H1 (cell line): Measurements from ENCODE around the gene HTR4. TPM values are rescaled to one million over a fixed set of nuclear protein-coding genes. Genes with fewer than 3 reads are reported as not detected.

Source experiments
- CTCF ChIA-PET: fragments of 300-600 bp; sonication (Branson Sonifier 250); formaldehyde crosslinking; loops from one replicate; lab custom pipeline; 2021; ENCODE audit not compliant: partially characterized antibody; lab: Charles Lee
- POLR2A ChIA-PET: fragments of 300-600 bp; sonication (Branson Sonifier 250); formaldehyde crosslinking; loops from one replicate; lab custom pipeline; 2021; ENCODE audit warnings: inconsistent platforms; ENCODE audit not compliant: partially characterized antibody; lab: Charles Lee
- DNase-seq, 2 experiments: peaks; one replicate each; pipeline versions ENCODE4 v3.0.0 to v3.0.0-alpha.2; 2010 to 2022; ENCODE audit warnings: low spot score in 2 of 2, low read depth in 1 of 2, mixed read lengths in 1 of 2
- FAIRE-seq: peaks from 2 replicates; lab custom pipeline; 2011; peaks lifted over from hg19 to GRCh38; lab: Jason Lieb, UNC
- H2AFZ ChIP-seq: 2 replicates; pipeline ENCODE4 v1.8.1; 2012; ENCODE audit warnings: low read length, inconsistent platforms
- H2AK5ac ChIP-seq: 2 replicates; pipeline ENCODE4 v1.6.1; 2013; ENCODE audit warnings: low read depth, low read length
- H2BK120ac ChIP-seq: replicated peaks from 2 replicates; pipeline ENCODE3; 2013; ENCODE audit warnings: low read depth, low read length, inconsistent platforms
- H2BK12ac ChIP-seq: 2 replicates; pipeline ENCODE4 v1.6.1; 2013; ENCODE audit warnings: low read depth, low read length
- H2BK15ac ChIP-seq: 2 replicates; pipeline ENCODE4 v1.6.1; 2013; ENCODE audit warnings: low read length
- H2BK20ac ChIP-seq: 2 replicates; pipeline ENCODE4 v1.6.1; 2013; ENCODE audit warnings: low read length
- H2BK5ac ChIP-seq: 2 replicates; pipeline ENCODE4 v1.6.1; 2013; ENCODE audit warnings: low read depth, low read length
- H3K14ac ChIP-seq: 2 replicates; pipeline ENCODE4 v1.6.1; 2013; ENCODE audit warnings: inconsistent platforms; ENCODE audit not compliant: insufficient read length
- H3K18ac ChIP-seq: 2 replicates; pipeline ENCODE4 v1.6.1; 2013; ENCODE audit warnings: low read length; ENCODE audit errors: extremely low read depth
- H3K23ac ChIP-seq: 2 replicates; pipeline ENCODE4 v1.6.1; 2013; ENCODE audit warnings: inconsistent platforms; ENCODE audit not compliant: insufficient read length
- H3K23me2 ChIP-seq: 2 replicates; pipeline ENCODE4 v1.6.1; 2013; ENCODE audit warnings: low read depth, low read length
- H3K27ac ChIP-seq: 2 replicates; pipeline ENCODE4 v1.6.1; 2011; ENCODE audit warnings: low read depth, low read length, inconsistent platforms
- H3K27me3 ChIP-seq, 4 experiments: replicated peaks in 1 of 4; 1 replicate in 1 of 4; 2 replicates in 3 of 4; pipeline versions ENCODE4 v1.6.1 to v1.8.1; 2011 to 2013; ENCODE audit warnings: low read length in 3 of 4, mild to moderate bottlenecking in 3 of 4, inconsistent platforms in 2 of 4, mixed read lengths in 2 of 4, moderate library complexity in 1 of 4; ENCODE audit not compliant: control insufficient read depth in 3 of 4, insufficient read depth in 3 of 4; ENCODE audit errors: extremely low read depth in 1 of 4
- H3K36me3 ChIP-seq, 4 experiments: 2 replicates each; pipeline versions ENCODE4 v1.6.1 to v1.8.1; 2011 to 2013; ENCODE audit warnings: mild to moderate bottlenecking in 4 of 4, low read length in 3 of 4, moderate library complexity in 2 of 4, control low read depth in 1 of 4, inconsistent platforms in 1 of 4; ENCODE audit not compliant: insufficient read depth in 4 of 4, control insufficient read depth in 2 of 4
- H3K4ac ChIP-seq: replicated peaks from 2 replicates; pipeline ENCODE3; 2013; ENCODE audit warnings: low read length, low read depth, mixed read lengths, inconsistent platforms; ENCODE audit not compliant: insufficient read length
- H3K4me1 ChIP-seq, 4 experiments: replicated peaks in 1 of 4; 1 replicate in 1 of 4; 2 replicates in 3 of 4; pipeline versions ENCODE4 v1.6.1 to v1.8.1; 2011 to 2013; ENCODE audit warnings: low read length in 3 of 4, inconsistent platforms in 2 of 4, mixed read lengths in 1 of 4; ENCODE audit not compliant: insufficient read depth in 4 of 4, control insufficient read depth in 3 of 4
- H3K4me2 ChIP-seq, 2 experiments: 2 replicates each; pipeline versions ENCODE4 v1.6.1 to v1.8.1; 2011 to 2013; ENCODE audit warnings: low read depth in 2 of 2, low read length in 2 of 2, control low read depth in 1 of 2, inconsistent platforms in 1 of 2, mild to moderate bottlenecking in 1 of 2; ENCODE audit not compliant: insufficient read depth in 1 of 2
- H3K4me3 ChIP-seq, 4 experiments: fragments of 200-600, 300-600 bp in 1 of 4; sonication (generic), shearing (Covaris generic), sonication (Bioruptor Twin) in 1 of 4; 2 replicates each; pipeline versions ENCODE4 v1.5.1 to v1.8.1; 2011 to 2016; ENCODE audit warnings: low read length in 4 of 4, low read depth in 3 of 4, control low read depth in 2 of 4, inconsistent platforms in 2 of 4, mild to moderate bottlenecking in 2 of 4, mixed read lengths in 1 of 4, moderate library complexity in 1 of 4; ENCODE audit not compliant: insufficient read depth in 2 of 4; ENCODE audit errors: extremely low read depth in 1 of 4
- H3K56ac ChIP-seq: replicated peaks from 2 replicates; pipeline ENCODE3; 2013; ENCODE audit warnings: low read depth, mild to moderate bottlenecking, mixed read lengths, low read length, inconsistent platforms; ENCODE audit not compliant: insufficient read length
- H3K79me1 ChIP-seq: 2 replicates; pipeline ENCODE4 v1.6.1; 2013; ENCODE audit warnings: low read depth, low read length, control low read depth
- H3K79me2 ChIP-seq, 2 experiments: 2 replicates each; pipeline versions ENCODE4 v1.6.1 to v1.8.1; 2012 to 2013; ENCODE audit warnings: low read length in 2 of 2, mild to moderate bottlenecking in 2 of 2, inconsistent platforms in 1 of 2; ENCODE audit not compliant: insufficient read depth in 2 of 2, control insufficient read depth in 1 of 2
- H3K9ac ChIP-seq, 4 experiments: replicated peaks in 1 of 4; 1 replicate in 1 of 4; 2 replicates in 3 of 4; pipeline versions ENCODE4 v1.6.1 to v1.8.1; 2011 to 2013; ENCODE audit warnings: low read depth in 3 of 4, low read length in 3 of 4, control low read depth in 2 of 4, mild to moderate bottlenecking in 2 of 4, moderate library complexity in 2 of 4, inconsistent platforms in 1 of 4; ENCODE audit errors: extremely low read depth in 1 of 4
- H3K9me3 ChIP-seq, 2 experiments: 2 replicates each; pipeline versions ENCODE4 v1.6.1 to v1.8.1; 2012 to 2013; ENCODE audit warnings: mild to moderate bottlenecking in 2 of 2, moderate library complexity in 2 of 2, control low read depth in 1 of 2, inconsistent platforms in 1 of 2, low read depth in 1 of 2, low read length in 1 of 2, mixed read lengths in 1 of 2; ENCODE audit not compliant: insufficient read depth in 2 of 2
- H4K20me1 ChIP-seq, 2 experiments: replicated peaks in 1 of 2; 2 replicates each; pipeline versions ENCODE3 to v1.8.1; 2011 to 2013; ENCODE audit warnings: inconsistent platforms in 2 of 2, low read length in 2 of 2, mild to moderate bottlenecking in 1 of 2; ENCODE audit not compliant: insufficient read depth in 2 of 2, control insufficient read depth in 1 of 2
- H4K5ac ChIP-seq: 2 replicates; pipeline ENCODE4 v1.6.1; 2013; ENCODE audit warnings: low read length, low read depth, mixed read lengths, inconsistent platforms; ENCODE audit not compliant: insufficient read length
- H4K8ac ChIP-seq: 2 replicates; pipeline ENCODE4 v1.8.0; 2013; ENCODE audit warnings: mild to moderate bottlenecking, moderate library complexity, low read length, inconsistent platforms; ENCODE audit not compliant: insufficient read depth; ENCODE audit errors: extremely low read depth
- H4K91ac ChIP-seq: replicated peaks from 2 replicates; pipeline ENCODE3; 2013; ENCODE audit warnings: low read length, mixed read lengths, inconsistent platforms; ENCODE audit not compliant: insufficient read length
- CHD1 ChIP-seq: IDR thresholded peaks from 2 replicates; pipeline ENCODE4 v1.6.1; 2012; ENCODE audit warnings: low read depth, low read length, improper control_type of control experiment
- CTBP2 ChIP-seq: IDR thresholded peaks from 2 replicates; pipeline ENCODE4 v1.7.0; 2011; ENCODE audit warnings: borderline replicate concordance, mild to moderate bottlenecking, moderate library complexity, mixed read lengths, low read length; ENCODE audit not compliant: insufficient read depth, insufficient read length
- E2F6 ChIP-seq: IDR thresholded peaks from 2 replicates; pipeline ENCODE4 v1.6.1; 2012; ENCODE audit warnings: inconsistent platforms
- EZH2 ChIP-seq: fragments of 200-600 bp; sonication (generic); IDR thresholded peaks from 2 replicates; pipeline ENCODE4 v1.7.1; 2012; ENCODE audit warnings: low read depth, mild to moderate bottlenecking, moderate library complexity, low read length, inconsistent platforms; ENCODE audit not compliant: severe bottlenecking
- KDM1A ChIP-seq: fragments of 200-600, 300-600 bp; sonication (generic); IDR thresholded peaks from 2 replicates; pipeline ENCODE4 v1.7.1; 2016; ENCODE audit warnings: mild to moderate bottlenecking, low read length, borderline replicate concordance
- NRF1 ChIP-seq: IDR thresholded peaks from 2 replicates; pipeline ENCODE4 v1.6.1; 2011; ENCODE audit warnings: mild to moderate bottlenecking, low read depth, low read length, improper control_type of control experiment
- PHF8 ChIP-seq: fragments of 200-600 bp; sonication (generic); conservative IDR thresholded peaks from 2 replicates; pipeline ENCODE4 v1.7.1; 2012; ENCODE audit warnings: low read depth, mild to moderate bottlenecking, inconsistent platforms, low read length, moderate library complexity
- POLR2A ChIP-seq, 2 experiments: IDR thresholded peaks; 1 replicate in 1 of 2; 2 replicates in 1 of 2; pipeline ENCODE4 v1.6.1; 2011; ENCODE audit warnings: low read depth in 2 of 2, low read length in 2 of 2, mild to moderate bottlenecking in 2 of 2; ENCODE audit errors: control extremely low read depth in 1 of 2
- RFX5 ChIP-seq: IDR thresholded peaks from 2 replicates; pipeline ENCODE4 v1.6.1; 2011; ENCODE audit warnings: low read depth, low read length, improper control_type of control experiment, borderline replicate concordance
- SIN3A ChIP-seq, 2 experiments: IDR thresholded peaks in 1 of 2; conservative IDR thresholded peaks in 1 of 2; 2 replicates each; pipeline ENCODE4 v1.6.1; 2011 to 2012; ENCODE audit warnings: low read length in 2 of 2, improper control_type of control experiment in 1 of 2, low read depth in 1 of 2, mild to moderate bottlenecking in 1 of 2
- SP4 ChIP-seq: IDR thresholded peaks from 2 replicates; pipeline ENCODE4 v1.6.1; 2012; ENCODE audit warnings: low read length, inconsistent platforms
- SRF ChIP-seq: IDR thresholded peaks from 2 replicates; pipeline ENCODE4 v1.6.1; 2011; ENCODE audit warnings: mild to moderate bottlenecking, low read depth, low read length, moderate library complexity
- SUZ12 ChIP-seq: fragments of 200-600 bp; sonication (generic); IDR thresholded peaks from 2 replicates; pipeline ENCODE4 v1.6.1; 2012; ENCODE audit warnings: mild to moderate bottlenecking, inconsistent platforms, low read length, moderate library complexity, mixed read lengths
- WGBS, 2 experiments: shearing (Covaris generic) in 1 of 2; methylation state at CpG; one replicate each; pipeline versions ENCODE4 v1.1.6 to v1.1.7; 2013 to 2015; ENCODE audit warnings: low lambda C conversion rate in 2 of 2, mixed read lengths in 2 of 2, inconsistent platforms in 1 of 2, low coverage in 1 of 2, missing lambda C conversion rate in 1 of 2; ENCODE audit not compliant: insufficient replicate concordance in 2 of 2, insufficient coverage in 1 of 2, insufficient read length in 1 of 2; ENCODE audit errors: extremely low coverage in 1 of 2, missing lambda C conversion rate in 1 of 2; 5-methylcytosine and 5-hydroxymethylcytosine counted together
- polyA plus RNA-seq, 7 experiments: library from polyadenylated mRNA; depleted of rRNA in 3 of 7; stranded (reverse) in 5 of 7; unstranded in 2 of 7; fragments of >200 nt in 5 of 7; fragments of 200-250 nt in 2 of 7; gene quantifications; 1 replicate in 5 of 7; 2 replicates in 1 of 7; 4 replicates in 1 of 7; pipeline versions ENCODE4 v1.2.1 to v1.2.3, GENCODE V29; 2011 to 2013; ENCODE audit warnings: missing spikeins in 2 of 7, mixed read lengths in 2 of 7
- total RNA-seq: library from RNA; stranded (reverse); fragmentation: NEBNext Ultra II Directional; extraction: Animal tissue kit (Norgen Biotek cat#: 25700); gene quantifications from 2 replicates; pipeline ENCODE4 v1.2.1, GENCODE V29; 2021

HTR4 gene
- total and polyA plus RNA-seq, 2 of the 8 experiments (the other 6 are each of a cell fraction or from before 2014, with no cell fraction given), result not detected

- Histone ChIP-seq H3K79me1 (no peaks in the 10 kb centered on the region), H3K9me3 (no peaks in the 10 kb centered on the region), H3K36me3 (no peaks in the 10 kb centered on the region), H2BK120ac (no peak overlapping the region), H3K27ac (no peak overlapping the region), H2AFZ (no peak overlapping the region), H3K4me3 (no peak overlapping the region), H4K91ac (no peak overlapping the region), H4K5ac (no peak overlapping the region), H3K27me3 (no peaks in the 10 kb centered on the region), H3K4me2 (no peak overlapping the region), H3K9ac (no peak overlapping the region), H3K14ac (no peak overlapping the region), H3K4me1 (no peaks in the 10 kb centered on the region), H2BK20ac (no peak overlapping the region), H3K23me2 (no peaks in the 10 kb centered on the region), H2BK12ac (no peak overlapping the region), H3K18ac (no peak overlapping the region), H2BK15ac (no peak overlapping the region), H3K56ac (no peak overlapping the region), H3K23ac (no peak overlapping the region), H3K79me2 (no peaks in the 10 kb centered on the region), H3K4ac (no peak overlapping the region), H4K8ac (no peak overlapping the region), H2AK5ac (no peak overlapping the region), H4K20me1 (no peaks in the 10 kb centered on the region), H2BK5ac (no peak overlapping the region)
- CTCF ChIA-PET, result interaction anchor here (1.0 kb wide), 1 partner anchor 113 kb away, joined by 3 read pairs; no protein-coding TSS in a partner anchor
- FAIRE-seq, result no peak
- DNase-seq, result no peak
- 84% methylated on average over 3 of the region's 3 CpGs; no CpG with 5 or more reads in 1 of the 2 experiments for WGBS, 2 experiments
- POLR2A ChIA-PET, result no interaction called here
- TF ChIP-seq RFX5 (no peak), SUZ12 (no peak), NRF1 (no peak), PHF8 (no peak), KDM1A (no peak), EZH2 (no peak), CTBP2 (no peak), SIN3A (conservative IDR thresholded peaks at IDR 0.05 in 1 of 2, IDR thresholded peaks at IDR 0.05 in 1 of 2; ENCODE audit: low read depth in 1 of 2, low read length in 2 of 2) (no peak), CHD1 (no peak), SRF (no peak), SP4 (no peak), POLR2A (IDR thresholded peaks at IDR 0.05; ENCODE audit: control extremely low read depth in 1 of 2, low read depth in 2 of 2, low read length in 2 of 2) (no peak), E2F6 (no peak)
Observed at GRCh38 chr5:148619484-148619883, 34.8 kb downstream of the HTR4 start.
